ENCODE measurements around the gene CTDP1.

DNA sequence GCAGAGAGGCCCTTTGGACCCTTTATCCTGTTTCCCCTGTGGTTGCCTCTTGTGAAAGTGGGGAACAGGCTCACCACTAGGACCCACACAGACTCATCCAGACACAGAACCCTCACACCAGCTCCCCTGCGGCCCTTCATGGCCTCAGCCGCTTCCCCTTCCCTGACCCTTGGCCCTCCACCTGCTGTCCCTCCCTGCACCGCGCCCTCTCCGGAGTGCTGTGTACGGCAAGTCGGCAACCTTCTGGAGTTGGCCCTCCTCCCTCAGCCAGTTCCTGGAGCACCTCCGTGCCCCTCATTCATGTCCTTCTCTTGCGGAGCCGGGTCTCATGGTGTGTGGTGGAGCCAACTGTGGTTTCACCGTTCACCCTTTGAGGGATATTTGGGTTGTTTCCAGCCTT is 44.0 kb downstream of the CTDP1 start:
- TF ChIP-seq, protein P1, sequence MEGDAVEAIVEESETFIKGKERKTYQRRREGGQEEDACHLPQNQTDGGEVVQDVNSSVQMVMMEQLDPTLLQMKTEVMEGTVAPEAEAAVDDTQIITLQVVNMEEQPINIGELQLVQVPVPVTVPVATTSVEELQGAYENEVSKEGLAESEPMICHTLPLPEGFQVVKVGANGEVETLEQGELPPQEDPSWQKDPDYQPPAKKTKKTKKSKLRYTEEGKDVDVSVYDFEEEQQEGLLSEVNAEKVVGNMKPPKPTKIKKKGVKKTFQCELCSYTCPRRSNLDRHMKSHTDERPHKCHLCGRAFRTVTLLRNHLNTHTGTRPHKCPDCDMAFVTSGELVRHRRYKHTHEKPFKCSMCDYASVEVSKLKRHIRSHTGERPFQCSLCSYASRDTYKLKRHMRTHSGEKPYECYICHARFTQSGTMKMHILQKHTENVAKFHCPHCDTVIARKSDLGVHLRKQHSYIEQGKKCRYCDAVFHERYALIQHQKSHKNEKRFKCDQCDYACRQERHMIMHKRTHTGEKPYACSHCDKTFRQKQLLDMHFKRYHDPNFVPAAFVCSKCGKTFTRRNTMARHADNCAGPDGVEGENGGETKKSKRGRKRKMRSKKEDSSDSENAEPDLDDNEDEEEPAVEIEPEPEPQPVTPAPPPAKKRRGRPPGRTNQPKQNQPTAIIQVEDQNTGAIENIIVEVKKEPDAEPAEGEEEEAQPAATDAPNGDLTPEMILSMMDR (optimal IDR thresholded peaks at IDR 0.05 in 1 of 3, IDR thresholded peaks at IDR 0.05 in 1 of 3, conservative IDR thresholded peaks at IDR 0.05 in 1 of 3; ENCODE audit: extremely low read depth in 1 of 3, insufficient read depth in 2 of 3, low read length in 3 of 3), result no peak
- TF ChIP-seq EZH2 (IDR thresholded peaks at IDR 0.05; ENCODE audit: low read length), result no peak

Measured in keratinocyte (primary cell).